H9 (cell line): ENCODE measurements around the gene KIFC3. TPM values are rescaled to one million over a fixed set of nuclear protein-coding genes. Genes with fewer than 3 reads are reported as not detected.

Source experiments
- DNase-seq: peaks from one replicate; pipeline ENCODE4 v3.0.0-alpha.2; 2017
- H2AFZ ChIP-seq: one replicate; pipeline ENCODE4 v1.6.1; 2013; ENCODE audit warnings: mild to moderate bottlenecking, low read length, control low read depth, moderate library complexity
- H2AK5ac ChIP-seq: 2 replicates; pipeline ENCODE4 v1.6.1; 2013; ENCODE audit warnings: low read length, control low read depth, mixed read lengths; ENCODE audit not compliant: insufficient read length
- H2BK120ac ChIP-seq: one replicate; pipeline ENCODE4 v1.6.1; 2013; ENCODE audit warnings: low read depth, mild to moderate bottlenecking, low read length, control low read depth, inconsistent platforms; ENCODE audit not compliant: poor library complexity, severe bottlenecking
- H2BK12ac ChIP-seq: 2 replicates; pipeline ENCODE4 v1.6.1; 2013; ENCODE audit warnings: low read length, control low read depth, mixed read lengths, low read depth; ENCODE audit not compliant: insufficient read length
- H2BK15ac ChIP-seq: 2 replicates; pipeline ENCODE4 v1.6.1; 2013; ENCODE audit warnings: low read depth, low read length, control low read depth
- H2BK20ac ChIP-seq: one replicate; pipeline ENCODE4 v1.6.1; 2013; ENCODE audit warnings: low read depth, mild to moderate bottlenecking, low read length, control low read depth, inconsistent platforms; ENCODE audit not compliant: poor library complexity, severe bottlenecking
- H2BK5ac ChIP-seq: 2 replicates; pipeline ENCODE4 v1.6.1; 2013; ENCODE audit warnings: low read length, control low read depth, mixed read lengths; ENCODE audit not compliant: insufficient read length
- H3K14ac ChIP-seq: 2 replicates; pipeline ENCODE4 v1.6.1; 2013; ENCODE audit warnings: low read length, control low read depth; ENCODE audit not compliant: insufficient read depth
- H3K18ac ChIP-seq: 2 replicates; pipeline ENCODE4 v1.6.1; 2013; ENCODE audit warnings: low read depth, mild to moderate bottlenecking, mixed read lengths, low read length, control low read depth; ENCODE audit not compliant: insufficient read length
- H3K23ac ChIP-seq: 2 replicates; pipeline ENCODE4 v1.6.1; 2013; ENCODE audit warnings: low read length, control low read depth, mixed read lengths, low read depth; ENCODE audit not compliant: insufficient read length
- H3K23me2 ChIP-seq: 2 replicates; pipeline ENCODE4 v1.6.1; 2013; ENCODE audit warnings: low read depth, mild to moderate bottlenecking, mixed read lengths, low read length, control low read depth; ENCODE audit not compliant: insufficient read length, poor library complexity, severe bottlenecking
- H3K27ac ChIP-seq: 2 replicates; pipeline ENCODE4 v1.5.1; 2013; ENCODE audit warnings: low read length, control low read depth, mixed read lengths, low read depth; ENCODE audit not compliant: insufficient read length
- H3K27me3 ChIP-seq: 2 replicates; pipeline ENCODE4 v1.6.1; 2013; ENCODE audit warnings: low read length, control low read depth, inconsistent platforms; ENCODE audit not compliant: insufficient read depth
- H3K4ac ChIP-seq: 2 replicates; pipeline ENCODE4 v1.6.1; 2013; ENCODE audit warnings: low read depth, mild to moderate bottlenecking, control low read depth, inconsistent platforms, low read length, moderate library complexity
- H3K4me1 ChIP-seq: 2 replicates; pipeline ENCODE4 v1.6.1; 2013; ENCODE audit warnings: low read length, control low read depth, inconsistent platforms; ENCODE audit not compliant: insufficient read depth
- H3K4me2 ChIP-seq: 2 replicates; pipeline ENCODE4 v1.6.1; 2013; ENCODE audit warnings: low read length, control low read depth, mixed read lengths; ENCODE audit not compliant: insufficient read length, insufficient read depth
- H3K56ac ChIP-seq: 2 replicates; pipeline ENCODE4 v1.6.1; 2013; ENCODE audit warnings: low read depth, mild to moderate bottlenecking, mixed read lengths, low read length, control low read depth; ENCODE audit not compliant: insufficient read length
- H3K79me1 ChIP-seq: 2 replicates; pipeline ENCODE4 v1.6.1; 2013; ENCODE audit warnings: low read depth, mild to moderate bottlenecking, moderate library complexity, low read length, control low read depth, inconsistent platforms; ENCODE audit not compliant: insufficient read depth, poor library complexity, severe bottlenecking
- H3K79me2 ChIP-seq: 2 replicates; pipeline ENCODE4 v1.6.1; 2013; ENCODE audit warnings: low read length, control low read depth, inconsistent platforms; ENCODE audit not compliant: insufficient read depth
- H3K9ac ChIP-seq: 2 replicates; pipeline ENCODE4 v1.6.1; 2013; ENCODE audit warnings: low read length, control low read depth, mixed read lengths; ENCODE audit not compliant: insufficient read length; ENCODE audit errors: extremely low read depth
- H3K9me3 ChIP-seq: one replicate; pipeline ENCODE4 v1.6.1; 2013; ENCODE audit warnings: low read depth, low read length, inconsistent platforms; ENCODE audit not compliant: control insufficient read depth
- H3T11ph ChIP-seq: one replicate; pipeline ENCODE4 v1.6.1; 2013; ENCODE audit warnings: mild to moderate bottlenecking, low read length, control low read depth, inconsistent platforms
- H4K20me1 ChIP-seq: one replicate; pipeline ENCODE4 v1.6.1; 2013; ENCODE audit not compliant: control insufficient read depth, insufficient read length, insufficient read depth
- H4K5ac ChIP-seq: 2 replicates; pipeline ENCODE4 v1.6.1; 2013; ENCODE audit warnings: low read depth, mild to moderate bottlenecking, mixed read lengths, low read length, control low read depth; ENCODE audit not compliant: insufficient read length
- H4K8ac ChIP-seq: replicated peaks from 2 replicates; pipeline ENCODE4 v1.6.1; 2013; ENCODE audit warnings: low read length, control low read depth, mixed read lengths, low read depth; ENCODE audit not compliant: insufficient read length
- H4K91ac ChIP-seq: 2 replicates; pipeline ENCODE4 v1.6.1; 2013; ENCODE audit warnings: low read depth, mild to moderate bottlenecking, moderate library complexity, mixed read lengths, low read length, control low read depth; ENCODE audit not compliant: insufficient read length
- H3K27ac Mint-ChIP-seq, 3 experiments: 2 replicates in 2 of 3; 3 replicates in 1 of 3; pipeline ENCODE4 v1.8.0; 2020 to 2021; ENCODE audit warnings: mixed read lengths in 3 of 3, mild to moderate bottlenecking in 1 of 3, moderate library complexity in 1 of 3
- H3K27me3 Mint-ChIP-seq: 2 replicates; pipeline ENCODE4 v1.8.0; 2021; ENCODE audit warnings: low read depth, mild to moderate bottlenecking, moderate library complexity, mixed read lengths
- H3K36me3 Mint-ChIP-seq, 3 experiments: 2 replicates in 2 of 3; 3 replicates in 1 of 3; pipeline ENCODE4 v1.8.0; 2020 to 2021; ENCODE audit warnings: low read depth in 3 of 3, mixed read lengths in 3 of 3; ENCODE audit not compliant: insufficient read depth in 1 of 3
- H3K4me1 Mint-ChIP-seq, 2 experiments: 2 replicates each; pipeline ENCODE4 v1.8.0; 2020; ENCODE audit warnings: mixed read lengths in 2 of 2
- H3K4me3 Mint-ChIP-seq, 2 experiments: 2 replicates in 1 of 2; 3 replicates in 1 of 2; pipeline ENCODE4 v1.8.0; 2020 to 2021; ENCODE audit warnings: mild to moderate bottlenecking in 2 of 2, mixed read lengths in 2 of 2, moderate library complexity in 1 of 2
- H3K9me3 Mint-ChIP-seq, 2 experiments: 2 replicates in 1 of 2; 3 replicates in 1 of 2; pipeline ENCODE4 v1.8.0; 2020; ENCODE audit warnings: mild to moderate bottlenecking in 2 of 2, mixed read lengths in 2 of 2, moderate library complexity in 1 of 2
- CTCF ChIP-seq: fragments of 200-600 bp; sonication (generic); conservative IDR thresholded peaks from 3 replicates; pipeline ENCODE4 v1.8.0; 2021; ENCODE audit warnings: antibody characterized with exemption, mild to moderate bottlenecking
- WGBS: extraction: QIAGEN DNeasy Blood & Tissue Kit; methylation state at CpG from one replicate; pipeline ENCODE4 v1.1.7; 2013; ENCODE audit warnings: missing lambda C conversion rate, low lambda C conversion rate, mixed read lengths; ENCODE audit not compliant: insufficient read length; ENCODE audit errors: extremely low coverage; 5-methylcytosine and 5-hydroxymethylcytosine counted together
- total RNA-seq: library from RNA; stranded (reverse); gene quantifications from 2 replicates; pipeline ENCODE4 v1.2.1, GENCODE V29; 2021

The KIFC3 gene
- total RNA-seq, 1 experiment from 2014 or later = 5.0 TPM

GRCh38 chr16:57740423-57741071, 61.7 kb downstream of the KIFC3 start:
- Histone ChIP-seq H3K4me1 (no peaks in the 10 kb centered on the region), H3K14ac (no peak overlapping the region), H2BK5ac (no peak overlapping the region), H2AFZ (no peak overlapping the region), H3K23ac (no peak overlapping the region), H2BK15ac (no peak overlapping the region), H3K56ac (no peak overlapping the region), H4K20me1 (peaks cover 3% of the 10 kb centered on the region), H2AK5ac (no peak overlapping the region), H3K4ac (no peak overlapping the region), H4K5ac (no peak overlapping the region), H3K9me3 (no peaks in the 10 kb centered on the region), H3K4me2 (no peak overlapping the region), H3K23me2 (peaks cover 7% of the 10 kb centered on the region), H2BK12ac (no peak overlapping the region), H3K79me1 (no peaks in the 10 kb centered on the region), H2BK20ac (no peak overlapping the region), H3T11ph (no peak overlapping the region), H3K18ac (no peak overlapping the region), H4K91ac (no peak overlapping the region), H3K27me3 (no peaks in the 10 kb centered on the region), H3K79me2 (no peaks in the 10 kb centered on the region), H2BK120ac (no peak overlapping the region), H3K9ac (no peak overlapping the region), H4K8ac (no peak overlapping the region), H3K27ac (no peak overlapping the region)
- Mint-ChIP-seq H3K36me3 (peaks cover 9 to 10% (median 9%) of the 10 kb centered on the region in 3 experiments; a peak in 6 of 7 replicates), H3K9me3 (no peaks in the 10 kb centered on the region), H3K4me3 (no peak overlapping the region), H3K4me1 (peaks cover 11 to 13% of the 10 kb centered on the region in 2 experiments), H3K27ac (no peak overlapping the region), H3K27me3 (no peaks in the 10 kb centered on the region)
- peak; percentile 17 for DNase-seq
- WGBS = no CpG with 5 or more reads among the region's 24 CpGs
- no peak for TF ChIP-seq CTCF
